MM.1S (cell line): Measurements from ENCODE around the gene RANBP9.

Source experiments
- EZH2 ChIP-seq: fragments of 300-600 bp; sonication (generic); optimal IDR thresholded peaks from 2 replicates; pipeline ENCODE3; 2017; ENCODE audit warnings: low read depth, mild to moderate bottlenecking, antibody characterized with exemption, low read length, mixed read lengths
- EZH2phosphoT487 ChIP-seq: fragments of 300-600 bp; sonication (generic); IDR thresholded peaks from 2 replicates; pipeline ENCODE4 v1.6.1; 2018; ENCODE audit warnings: antibody characterized with exemption, low read length
- TF ChIP-seq, protein P1 (sequence below): fragments of 300-600 bp; sonication (generic); IDR thresholded peaks from 2 replicates; pipeline ENCODE4 v1.5.1; 2016; ENCODE audit warnings: antibody characterized with exemption, low read length, mixed read lengths

GRCh38 chr6:13649393-13649792 lies 62.2 kb downstream of the RANBP9 start:
- TF ChIP-seq EZH2 (no peak), EZH2phosphoT487 (no peak)
- TF ChIP-seq, protein P1, sequence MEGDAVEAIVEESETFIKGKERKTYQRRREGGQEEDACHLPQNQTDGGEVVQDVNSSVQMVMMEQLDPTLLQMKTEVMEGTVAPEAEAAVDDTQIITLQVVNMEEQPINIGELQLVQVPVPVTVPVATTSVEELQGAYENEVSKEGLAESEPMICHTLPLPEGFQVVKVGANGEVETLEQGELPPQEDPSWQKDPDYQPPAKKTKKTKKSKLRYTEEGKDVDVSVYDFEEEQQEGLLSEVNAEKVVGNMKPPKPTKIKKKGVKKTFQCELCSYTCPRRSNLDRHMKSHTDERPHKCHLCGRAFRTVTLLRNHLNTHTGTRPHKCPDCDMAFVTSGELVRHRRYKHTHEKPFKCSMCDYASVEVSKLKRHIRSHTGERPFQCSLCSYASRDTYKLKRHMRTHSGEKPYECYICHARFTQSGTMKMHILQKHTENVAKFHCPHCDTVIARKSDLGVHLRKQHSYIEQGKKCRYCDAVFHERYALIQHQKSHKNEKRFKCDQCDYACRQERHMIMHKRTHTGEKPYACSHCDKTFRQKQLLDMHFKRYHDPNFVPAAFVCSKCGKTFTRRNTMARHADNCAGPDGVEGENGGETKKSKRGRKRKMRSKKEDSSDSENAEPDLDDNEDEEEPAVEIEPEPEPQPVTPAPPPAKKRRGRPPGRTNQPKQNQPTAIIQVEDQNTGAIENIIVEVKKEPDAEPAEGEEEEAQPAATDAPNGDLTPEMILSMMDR: no peak
